Measurements from ENCODE around the gene IMMP2L.

DNA sequence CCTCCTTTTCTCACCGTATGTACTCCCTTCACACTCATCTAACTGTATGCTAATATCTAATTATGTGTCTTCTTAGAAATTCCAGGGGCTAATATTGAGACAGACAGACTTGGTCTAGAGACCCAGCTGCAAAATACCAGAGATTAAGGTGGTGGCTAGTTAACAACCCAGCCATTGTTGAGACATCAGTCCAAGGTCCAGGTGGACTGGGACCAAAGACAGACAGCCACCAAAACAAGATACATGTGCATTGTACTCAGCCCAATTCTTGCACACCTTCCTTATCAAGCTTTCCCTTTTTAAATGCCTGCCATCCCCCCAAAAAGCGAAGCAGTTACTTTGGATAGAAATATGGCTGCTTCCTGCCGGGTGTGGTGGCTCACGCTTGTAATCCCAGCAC, 514.7 kb downstream of the IMMP2L start:
- TF ChIP-seq, protein P1, sequence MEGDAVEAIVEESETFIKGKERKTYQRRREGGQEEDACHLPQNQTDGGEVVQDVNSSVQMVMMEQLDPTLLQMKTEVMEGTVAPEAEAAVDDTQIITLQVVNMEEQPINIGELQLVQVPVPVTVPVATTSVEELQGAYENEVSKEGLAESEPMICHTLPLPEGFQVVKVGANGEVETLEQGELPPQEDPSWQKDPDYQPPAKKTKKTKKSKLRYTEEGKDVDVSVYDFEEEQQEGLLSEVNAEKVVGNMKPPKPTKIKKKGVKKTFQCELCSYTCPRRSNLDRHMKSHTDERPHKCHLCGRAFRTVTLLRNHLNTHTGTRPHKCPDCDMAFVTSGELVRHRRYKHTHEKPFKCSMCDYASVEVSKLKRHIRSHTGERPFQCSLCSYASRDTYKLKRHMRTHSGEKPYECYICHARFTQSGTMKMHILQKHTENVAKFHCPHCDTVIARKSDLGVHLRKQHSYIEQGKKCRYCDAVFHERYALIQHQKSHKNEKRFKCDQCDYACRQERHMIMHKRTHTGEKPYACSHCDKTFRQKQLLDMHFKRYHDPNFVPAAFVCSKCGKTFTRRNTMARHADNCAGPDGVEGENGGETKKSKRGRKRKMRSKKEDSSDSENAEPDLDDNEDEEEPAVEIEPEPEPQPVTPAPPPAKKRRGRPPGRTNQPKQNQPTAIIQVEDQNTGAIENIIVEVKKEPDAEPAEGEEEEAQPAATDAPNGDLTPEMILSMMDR (IDR thresholded peaks at IDR 0.05; ENCODE audit: control extremely low read depth in 1 of 3, insufficient read depth in 1 of 3, low read depth in 1 of 3, low read length in 3 of 3): no peak
- TF ChIP-seq, protein P2, sequence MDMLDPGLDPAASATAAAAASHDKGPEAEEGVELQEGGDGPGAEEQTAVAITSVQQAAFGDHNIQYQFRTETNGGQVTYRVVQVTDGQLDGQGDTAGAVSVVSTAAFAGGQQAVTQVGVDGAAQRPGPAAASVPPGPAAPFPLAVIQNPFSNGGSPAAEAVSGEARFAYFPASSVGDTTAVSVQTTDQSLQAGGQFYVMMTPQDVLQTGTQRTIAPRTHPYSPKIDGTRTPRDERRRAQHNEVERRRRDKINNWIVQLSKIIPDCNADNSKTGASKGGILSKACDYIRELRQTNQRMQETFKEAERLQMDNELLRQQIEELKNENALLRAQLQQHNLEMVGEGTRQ (IDR thresholded peaks at IDR 0.05; ENCODE audit: low read length): no peak

Measured in H1 (cell line).